GM21723 (cell line): ENCODE results near the gene PHF14.

ENCODE experiments used
- ATAC-seq: cut with Tn5 transposase; IDR thresholded peaks from one replicate; pipeline ENCODE4 v1.9.1; 2021; ENCODE audit warnings: mild to moderate bottlenecking, moderate library complexity; ENCODE audit not compliant: unreplicated experiment

The PHF14 gene

GRCh38 chr7:11206177-11206899, 232.7 kb downstream of the PHF14 start:
- no peak for ATAC-seq

- no peak for ATAC-seq
Measured at GRCh38 chr7:11207565-11207964, 233.9 kb downstream of the PHF14 start.

GRCh38 chr7:11208883-11209465, 235.3 kb downstream of the PHF14 start:
- no peak for ATAC-seq

GRCh38 chr7:11210374-11210773, 236.7 kb downstream of the PHF14 start:
- ATAC-seq = peak; percentile 58

- ATAC-seq = peak; percentile 83
Measured at GRCh38 chr7:11212080-11212711, 238.5 kb downstream of the PHF14 start.

GRCh38 chr7:11212816-11213215, 239.1 kb downstream of the PHF14 start:
- no peak for ATAC-seq

GRCh38 chr7:11213266-11213665, 239.6 kb downstream of the PHF14 start:
- no peak for ATAC-seq

- ATAC-seq = no peak
Measured at GRCh38 chr7:11216276-11216675, 242.6 kb downstream of the PHF14 start.

GRCh38 chr7:11217848-11218565, 244.3 kb downstream of the PHF14 start:
- ATAC-seq = no peak
